ENCODE results near the gene FXYD4. TPM values are rescaled to one million over a fixed set of nuclear protein-coding genes. Genes with fewer than 3 reads are reported as not detected.

The FXYD4 gene
- total RNA-seq, 2 donors from 2014 or later: 0.97 TPM; not detected in 1

- H3K36me3 Mint-ChIP-seq (ENCODE audit: low read depth): no peaks in the 10 kb centered on the region
- H3K4me3 ChIP-seq (ENCODE audit: low read length): no peak overlapping the region
- H3K4me1 Mint-ChIP-seq: peaks cover 28% of the 10 kb centered on the region
- H3K9ac ChIP-seq (ENCODE audit: extremely low read depth, low read length, poor library complexity, severe bottlenecking): no peak overlapping the region
- no peaks in the 10 kb centered on the region for H3K9me3 Mint-ChIP-seq
- no peak overlapping the region for H3K4me3 Mint-ChIP-seq
- peaks cover 5% of the 10 kb centered on the region for H3K4me1 ChIP-seq (ENCODE audit: control insufficient read depth, insufficient read depth, low read length)
- no peak overlapping the region for H3K27ac ChIP-seq (ENCODE audit: low read depth, low read length)
- no peaks in the 10 kb centered on the region for H3K27me3 Mint-ChIP-seq (ENCODE audit: insufficient read depth)
- no peaks in the 10 kb centered on the region for H3K36me3 ChIP-seq (ENCODE audit: control insufficient read depth, insufficient read depth, low read length)
- DNase-seq: no peak
- H3K27me3 ChIP-seq (ENCODE audit: control insufficient read depth, insufficient read depth, low read length, poor library complexity, severe bottlenecking): no peaks in the 10 kb centered on the region
- no peak overlapping the region for H3K27ac Mint-ChIP-seq
- H3K9me3 ChIP-seq (ENCODE audit: control insufficient read depth, low read length): no peaks in the 10 kb centered on the region
- no peak for TF ChIP-seq CTCF (conservative IDR thresholded peaks at IDR 0.05)
- 91 to 100% methylated on average over 1 to 14 of the region's 14 CpGs for WGBS, 2 experiments (ENCODE audit: insufficient coverage in 1 of 2, insufficient read length in 1 of 2)
Observed at GRCh38 chr10:43351301-43351700, 20.1 kb upstream of the FXYD4 start.

GRCh38 chr10:43352951-43353350, 18.5 kb upstream of the FXYD4 start:
- Histone ChIP-seq H3K36me3 (ENCODE audit: control insufficient read depth, insufficient read depth, low read length) (no peaks in the 10 kb centered on the region), H3K9ac (ENCODE audit: extremely low read depth, low read length, poor library complexity, severe bottlenecking) (no peak overlapping the region), H3K27ac (ENCODE audit: low read depth, low read length) (no peak overlapping the region), H3K4me1 (ENCODE audit: control insufficient read depth, insufficient read depth, low read length) (peaks cover 5% of the 10 kb centered on the region), H3K4me3 (ENCODE audit: low read length) (no peak overlapping the region), H3K9me3 (ENCODE audit: control insufficient read depth, low read length) (no peaks in the 10 kb centered on the region), H3K27me3 (ENCODE audit: control insufficient read depth, insufficient read depth, low read length, poor library complexity, severe bottlenecking) (no peaks in the 10 kb centered on the region)
- Mint-ChIP-seq H3K4me3 (no peak overlapping the region), H3K36me3 (ENCODE audit: low read depth) (no peaks in the 10 kb centered on the region), H3K4me1 (peaks cover 28% of the 10 kb centered on the region), H3K9me3 (no peaks in the 10 kb centered on the region), H3K27me3 (ENCODE audit: insufficient read depth) (no peaks in the 10 kb centered on the region), H3K27ac (no peak overlapping the region)
- WGBS, 2 experiments (ENCODE audit: insufficient coverage in 1 of 2, insufficient read length in 1 of 2): 75 to 85% methylated on average over 5 to 7 of the region's 7 CpGs
- peak; percentile 50 for TF ChIP-seq CTCF (conservative IDR thresholded peaks at IDR 0.05)
- no peak for DNase-seq

GRCh38 chr10:43353495-43354329, 17.7 kb upstream of the FXYD4 start:
- Mint-ChIP-seq H3K36me3 (ENCODE audit: low read depth) (no peaks in the 10 kb centered on the region), H3K4me3 (no peak overlapping the region), H3K27ac (no peak overlapping the region), H3K9me3 (no peaks in the 10 kb centered on the region), H3K27me3 (ENCODE audit: insufficient read depth) (no peaks in the 10 kb centered on the region), H3K4me1 (peaks cover 26% of the 10 kb centered on the region)
- 53 to 71% methylated on average over 3 of the region's 3 CpGs for WGBS, 2 experiments (ENCODE audit: insufficient coverage in 1 of 2, insufficient read length in 1 of 2)
- Histone ChIP-seq H3K36me3 (ENCODE audit: control insufficient read depth, insufficient read depth, low read length) (no peaks in the 10 kb centered on the region), H3K9me3 (ENCODE audit: control insufficient read depth, low read length) (no peaks in the 10 kb centered on the region), H3K4me1 (ENCODE audit: control insufficient read depth, insufficient read depth, low read length) (peaks cover 5% of the 10 kb centered on the region), H3K9ac (ENCODE audit: extremely low read depth, low read length, poor library complexity, severe bottlenecking) (no peak overlapping the region), H3K27ac (ENCODE audit: low read depth, low read length) (no peak overlapping the region), H3K27me3 (ENCODE audit: control insufficient read depth, insufficient read depth, low read length, poor library complexity, severe bottlenecking) (no peaks in the 10 kb centered on the region), H3K4me3 (ENCODE audit: low read length) (no peak overlapping the region)
- no peak for TF ChIP-seq CTCF (conservative IDR thresholded peaks at IDR 0.05)
- no peak for DNase-seq

Measured in endodermal cell (in vitro differentiated cells).